HG02610 (cell line): ENCODE measurements around the gene S100A9.
"Not testable (repeated sequence)": the region's sequence is repeated elsewhere in the genome, so short reads cannot be mapped to it uniquely, and the experiment has no call there.

Experiments used
- ATAC-seq: cut with Tn5 transposase; IDR thresholded peaks from one replicate; pipeline ENCODE4 v1.9.1; 2021; ENCODE audit warnings: mild to moderate bottlenecking, moderate library complexity; ENCODE audit not compliant: unreplicated experiment

Gene S100A9

DNA sequence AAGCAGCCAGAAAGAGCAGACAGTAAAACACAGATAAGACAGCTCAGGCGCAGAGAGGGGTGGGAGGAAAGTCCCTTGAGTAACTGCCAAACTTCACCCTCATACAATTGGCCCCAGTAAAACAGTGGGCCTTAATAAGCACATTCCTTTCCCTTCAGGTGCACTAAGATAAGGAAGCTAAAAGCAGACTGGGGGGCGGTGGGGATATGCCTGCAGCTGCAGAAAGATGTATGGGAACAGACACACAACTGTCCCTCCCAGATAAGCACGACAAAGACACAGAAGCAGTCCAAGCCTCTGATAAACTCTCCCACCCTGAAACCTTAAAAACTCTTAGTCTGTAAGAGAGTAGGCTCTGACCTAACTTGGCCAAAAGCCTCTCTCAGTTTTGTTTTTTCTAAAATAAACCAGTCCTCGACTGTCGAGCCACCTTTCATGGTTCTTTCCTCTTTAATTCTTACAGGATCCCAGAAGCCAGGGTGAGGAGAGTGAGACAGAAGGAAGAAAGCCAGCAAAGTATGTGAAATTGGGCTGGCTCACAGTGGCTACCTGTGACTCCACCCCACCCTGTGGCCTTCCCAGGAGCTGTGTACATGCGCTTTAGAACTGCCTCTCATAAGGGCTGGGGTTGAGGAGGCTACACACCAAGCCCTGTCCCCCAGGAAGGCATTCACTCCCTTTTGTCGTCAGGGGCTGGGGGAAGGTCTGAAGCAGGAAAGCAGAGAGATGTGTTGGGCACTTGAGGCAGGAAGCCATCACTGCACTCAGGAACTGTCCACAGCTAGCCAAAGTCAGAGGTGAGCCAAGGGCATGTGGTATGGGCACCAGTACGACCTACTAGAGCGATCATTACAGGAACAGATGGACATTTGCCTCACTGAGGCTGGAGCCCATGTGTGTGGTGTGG is 13.6 kb upstream of the S100A9 start:
- ATAC-seq = no peak

DNA sequence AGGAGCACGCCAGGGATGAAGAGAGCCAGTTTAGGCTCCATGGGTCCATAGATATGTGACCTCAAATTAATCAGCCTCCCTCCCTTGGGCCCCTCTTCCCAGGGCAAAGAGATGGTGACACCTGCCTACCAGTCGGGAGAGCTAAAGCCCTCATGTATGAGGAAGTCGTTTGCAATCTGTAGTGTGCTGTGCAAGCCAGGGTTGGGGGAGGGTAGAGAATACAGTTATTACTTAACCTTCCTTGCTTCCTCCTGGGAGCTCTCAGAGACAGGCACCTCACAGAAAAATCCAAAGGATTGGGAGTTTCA is 13.0 kb upstream of the S100A9 start:
- ATAC-seq = no peak

- ATAC-seq = peak; percentile 47
Measured at GRCh38 chr1:153345187-153346076, 12.2 kb upstream of the S100A9 start.

- peak; percentile 21 for ATAC-seq
Measured at GRCh38 chr1:153346077-153346723, 11.5 kb upstream of the S100A9 start.

DNA sequence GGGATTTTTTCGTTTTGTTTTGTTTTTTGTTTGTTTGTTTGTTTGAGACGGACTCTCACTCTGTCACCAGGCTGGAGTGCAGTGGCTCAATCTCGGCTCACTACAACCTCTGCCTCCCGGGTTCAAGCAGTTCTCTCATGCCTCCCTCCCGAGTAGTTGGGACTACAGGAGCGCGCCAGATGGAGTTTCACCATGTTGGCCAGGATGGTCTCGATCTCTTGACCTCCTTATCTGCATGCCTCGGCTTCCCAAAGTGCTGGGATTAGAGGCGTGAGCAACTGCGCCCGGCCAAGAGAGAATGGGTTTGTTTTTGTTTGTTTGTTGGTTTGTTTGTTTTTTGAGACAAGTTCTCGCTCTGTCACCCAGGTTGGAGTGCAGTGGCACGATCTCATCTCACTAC is 10.6 kb upstream of the S100A9 start:
- not testable (repeated sequence) for ATAC-seq

DNA sequence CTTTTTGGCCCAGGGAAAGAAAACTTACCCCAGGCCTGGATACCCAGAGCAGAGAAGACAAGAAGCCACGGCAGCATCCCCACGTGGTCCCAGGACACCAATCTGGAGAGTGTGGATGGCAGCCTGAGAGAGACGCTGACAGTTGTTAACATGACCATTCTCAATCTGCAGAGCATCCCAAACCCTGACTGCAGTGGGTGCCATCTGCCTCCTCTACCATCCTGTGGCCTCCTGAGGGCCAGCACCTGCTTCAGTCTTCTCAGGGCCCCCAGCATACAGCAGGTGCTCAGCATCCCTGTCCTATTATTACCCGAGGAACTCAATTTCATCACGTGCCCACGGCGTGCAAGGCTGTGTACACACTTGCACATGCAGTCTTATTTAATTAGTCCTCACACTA is 9.8 kb upstream of the S100A9 start:
- ATAC-seq = no peak

- ATAC-seq = no peak
Measured at GRCh38 chr1:153348511-153349362, 8.9 kb upstream of the S100A9 start, which contains the start of gene PGLYRP4. TSS of gene PGLYRP4 (minus strand) at chr1:153348841. CDS start at chr1:153347932, 909 bp downstream.

DNA sequence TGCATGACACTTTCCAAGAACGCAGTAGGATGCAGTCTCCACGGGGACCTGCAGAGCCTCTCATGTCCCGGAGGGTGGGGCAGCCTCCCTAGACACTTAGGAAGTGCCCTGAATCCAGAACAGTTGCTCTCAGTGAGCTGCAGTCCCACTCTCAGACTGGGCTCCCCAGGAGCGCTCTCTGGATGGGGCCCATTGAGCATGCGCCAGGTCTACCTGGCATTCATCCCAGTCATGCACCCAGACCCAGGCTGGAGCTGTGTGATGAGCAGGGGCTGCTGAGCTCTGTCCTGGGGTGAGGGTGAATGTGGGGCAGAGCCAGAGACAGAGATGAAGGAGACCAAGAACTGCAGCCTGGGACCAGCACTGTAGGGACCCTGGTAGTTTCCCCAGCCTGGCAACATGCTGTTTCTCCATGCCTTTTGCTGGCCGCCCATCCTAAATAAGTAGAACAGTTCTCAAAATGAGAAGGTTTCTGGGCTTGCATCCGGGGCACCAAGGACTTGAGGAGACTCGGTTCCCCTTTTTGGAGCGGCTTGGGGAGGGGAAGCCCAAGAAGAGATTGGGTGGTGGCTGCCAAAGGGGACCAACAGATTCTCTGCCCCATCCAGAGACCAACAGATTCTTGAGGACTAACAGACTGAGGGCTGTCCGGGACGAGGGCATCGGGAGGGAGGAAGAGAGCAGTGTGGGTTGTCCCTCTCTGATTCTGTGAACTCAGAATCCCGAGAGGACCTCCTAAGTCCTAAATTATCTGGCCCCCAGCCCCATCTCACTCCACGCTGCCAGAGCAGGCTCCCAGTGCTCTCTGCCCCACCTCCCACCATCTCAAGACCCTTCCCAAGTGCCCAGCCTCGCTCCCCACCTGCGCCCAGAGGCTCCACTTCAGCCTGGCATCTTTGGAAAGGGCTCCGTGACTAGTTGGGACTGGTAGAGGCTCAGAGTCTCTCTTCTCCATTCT is 8.0 kb upstream of the S100A9 start:
- ATAC-seq = no peak

DNA sequence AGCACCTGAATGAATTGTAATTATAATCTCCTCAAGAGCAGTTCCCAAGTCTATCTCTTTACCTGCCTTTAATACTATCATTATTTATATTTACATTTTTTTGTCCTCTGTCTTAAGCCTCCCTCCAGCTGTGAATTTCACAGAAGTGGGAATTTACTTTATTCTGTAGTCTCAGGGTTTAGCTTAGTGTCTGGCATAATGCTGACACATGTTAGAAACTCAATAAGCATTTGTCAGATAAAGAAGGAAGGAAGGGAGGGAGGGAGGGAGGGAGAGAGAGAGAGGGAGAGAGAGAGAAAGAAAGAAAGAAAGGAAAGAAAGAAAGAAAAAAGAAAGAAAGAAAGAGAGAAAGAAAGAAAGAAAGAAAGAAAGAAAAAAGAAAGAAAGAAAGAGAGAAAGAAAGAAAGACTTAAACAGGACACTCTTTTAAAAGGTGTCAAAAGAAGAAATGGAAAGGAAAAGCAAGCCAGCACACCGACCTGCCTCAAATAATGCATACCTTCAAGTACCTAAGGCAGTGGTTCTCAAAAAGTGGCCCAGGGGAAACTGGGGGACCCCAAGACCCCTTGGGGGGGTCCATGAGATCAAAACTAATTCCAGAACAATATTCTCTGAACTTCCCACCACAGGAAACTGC is 7.2 kb upstream of the S100A9 start:
- no peak for ATAC-seq

- ATAC-seq = no peak
Measured at GRCh38 chr1:153352523-153352922, 5.1 kb upstream of the S100A9 start.

GRCh38 chr1:153353226-153353947 is 4.3 kb upstream of the S100A9 start:
- ATAC-seq = no peak

DNA sequence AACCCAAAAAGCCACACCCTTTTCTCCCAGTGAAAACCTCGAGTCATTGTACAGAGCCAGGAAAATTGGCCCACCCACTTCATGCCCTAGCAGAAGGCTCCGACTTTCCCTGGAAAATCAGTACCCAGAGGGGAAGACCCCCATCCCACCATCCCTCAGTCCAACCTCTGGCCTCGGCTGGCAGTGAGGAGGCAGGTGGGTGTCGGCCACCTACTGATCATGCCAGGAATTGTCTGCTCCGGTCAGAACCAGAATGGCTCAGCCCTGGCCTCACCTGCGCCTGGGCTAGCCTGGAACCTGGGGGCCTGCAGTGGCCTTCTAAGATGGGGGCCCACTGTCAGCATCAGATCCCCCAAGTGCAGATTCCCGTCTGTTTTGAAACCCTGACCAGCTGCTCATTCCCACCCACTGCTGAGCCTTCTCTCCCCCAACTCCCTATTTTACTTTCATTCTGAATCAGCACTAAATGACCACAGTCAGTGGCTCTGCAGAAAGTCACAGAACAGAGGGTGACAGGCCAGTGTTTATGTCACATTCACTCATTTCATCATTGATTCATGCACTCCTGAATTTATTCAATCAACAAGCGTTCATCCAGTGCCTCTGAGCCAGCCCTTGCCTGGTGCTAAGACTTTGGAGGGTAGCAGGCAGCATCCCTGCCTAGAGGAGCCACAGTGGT is 3.0 kb upstream of the S100A9 start:
- ATAC-seq = no peak

GRCh38 chr1:153355445-153356071 is 2.1 kb upstream of the S100A9 start:
- ATAC-seq = no peak

- no peak for ATAC-seq
Measured at GRCh38 chr1:153356392-153357075, 1.1 kb upstream of the S100A9 start.

GRCh38 chr1:153357076-153357852 is 390 bp upstream of the S100A9 start:
- no peak for ATAC-seq

GRCh38 chr1:153358691-153358975 is 979 bp downstream of the S100A9 start:
- ATAC-seq = no peak
